Activated CD4-positive, alpha-beta T cell treated with anti-CD3 and anti-CD28 coated beads for 4 hours (primary cell): ENCODE measurements around the gene CKB.

Source experiments
- DNase-seq, 2 donors: peaks; one replicate each; pipeline ENCODE4 v3.0.0-alpha.2; 2020

Gene CKB

GRCh38 chr14:103522649-103523574 lies at the start of gene CKB:
CKB (minus strand) TSS chr14:103522830; CDS start chr14:103522493, 337 bp downstream.
- DNase-seq = no peak

- no peak for DNase-seq
Measured at GRCh38 chr14:103569408-103569807, 46.8 kb upstream of the CKB start.

- DNase-seq = no peak
Measured at GRCh38 chr14:103568952-103569351, 46.3 kb upstream of the CKB start.

GRCh38 chr14:103563844-103564505 lies 41.3 kb upstream of the CKB start:
- no peak for DNase-seq

- DNase-seq = peak in 1 of 2 donors; percentile 20
Measured at GRCh38 chr14:103563226-103563620, 40.6 kb upstream of the CKB start.

GRCh38 chr14:103562429-103563225 lies 40.0 kb upstream of the CKB start, which contains the start of the genes BAG5 and COA8:
BAG5 (minus strand) TSS chr14:103562657; CDS start chr14:103561164, 1,493 bp downstream.
COA8 (plus strand) TSS chr14:103562960; CDS start chr14:103563002, 42 bp downstream.
- DNase-seq = peak; percentile 82 to 84

GRCh38 chr14:103562179-103562428 lies 39.5 kb upstream of the CKB start:
- no peak for DNase-seq

- DNase-seq = peak; percentile 28 to 37
Measured at GRCh38 chr14:103561381-103562178, 39.0 kb upstream of the CKB start.

GRCh38 chr14:103560691-103561090 lies 38.1 kb upstream of the CKB start:
- DNase-seq = no peak

- DNase-seq = no peak
Measured at GRCh38 chr14:103559766-103560165, 37.1 kb upstream of the CKB start.

- no peak for DNase-seq
Measured at GRCh38 chr14:103558071-103558882, 35.6 kb upstream of the CKB start.

- no peak for DNase-seq
Measured at GRCh38 chr14:103556946-103557758, 34.5 kb upstream of the CKB start.

GRCh38 chr14:103555559-103556337 lies 33.1 kb upstream of the CKB start:
- no peak for DNase-seq

- DNase-seq = no peak
Measured at GRCh38 chr14:103552846-103553210, 30.2 kb upstream of the CKB start.

GRCh38 chr14:103552011-103552845 lies 29.6 kb upstream of the CKB start:
- DNase-seq = no peak

- DNase-seq = no peak
Measured at GRCh38 chr14:103551338-103551762, 28.7 kb upstream of the CKB start.

GRCh38 chr14:103550451-103551337 lies 28.1 kb upstream of the CKB start:
- DNase-seq = no peak
